HG03060 (cell line): ENCODE results near the gene TMPRSS11F.

Experiments
- ATAC-seq: cut with Tn5 transposase; IDR thresholded peaks from one replicate; pipeline ENCODE4 v1.9.1; 2021; ENCODE audit warnings: low read depth, moderate number of reproducible peaks; ENCODE audit not compliant: unreplicated experiment

Gene TMPRSS11F

GRCh38 chr4:68079928-68080327 is 49.7 kb downstream of the TMPRSS11F start:
- ATAC-seq, result no peak

GRCh38 chr4:68077737-68078136 is 51.9 kb downstream of the TMPRSS11F start:
- no peak for ATAC-seq

GRCh38 chr4:68077301-68077700 is 52.4 kb downstream of the TMPRSS11F start:
- no peak for ATAC-seq

GRCh38 chr4:68076194-68076593 is 53.5 kb downstream of the TMPRSS11F start:
- ATAC-seq, result no peak

- no peak for ATAC-seq
These were observed 55.3 kb downstream of the TMPRSS11F start for GRCh38 chr4:68074397-68074796.

- ATAC-seq, result no peak
These were observed 59.4 kb downstream of the TMPRSS11F start for GRCh38 chr4:68070302-68070701.

GRCh38 chr4:68062501-68062900 is 67.2 kb downstream of the TMPRSS11F start:
- no peak for ATAC-seq

GRCh38 chr4:68038272-68038671 is 91.4 kb downstream of the TMPRSS11F start:
- no peak for ATAC-seq

GRCh38 chr4:68021185-68021584 is 108.5 kb downstream of the TMPRSS11F start:
- ATAC-seq, result no peak

GRCh38 chr4:68011684-68012083 is 118.0 kb downstream of the TMPRSS11F start:
- ATAC-seq, result no peak
